CD4-positive, alpha-beta T cell (primary cell): ENCODE data around the gene KLHL30. TPM values are rescaled to one million over a fixed set of nuclear protein-coding genes. Genes with fewer than 3 reads are reported as not detected.

Source experiments
- ATAC-seq: fragments of 200-7000 bp; cut with Tn5 transposase; one replicate; pipeline ENCODE4 v1.10.0; 2022; ENCODE audit warnings: mild to moderate bottlenecking; ENCODE audit not compliant: poor library complexity
- CTCF ChIA-PET: fragments of 350-600 bp; sonication (Branson Sonifier 250); formaldehyde crosslinking; loops from one replicate; lab custom pipeline; 2021; ENCODE audit warnings: antibody characterized with exemption, inconsistent platforms; lab: Charles Lee
- POLR2A ChIA-PET: fragments of 350-600 bp; sonication (Branson Sonifier 250); formaldehyde crosslinking; loops from one replicate; lab custom pipeline; 2021; ENCODE audit warnings: antibody characterized with exemption, inconsistent platforms; lab: Charles Lee
- DNase-seq, 14 experiments: peaks; one replicate each; pipeline ENCODE4 v3.0.0-alpha.2; 2013 to 2020; ENCODE audit warnings: mixed read lengths in 2 of 14
- H3K27ac ChIP-seq, 2 donors: one replicate each; pipeline versions ENCODE4 v1.5.1 to v1.7.0; 2013; ENCODE audit warnings: low read length in 2 of 2, low read depth in 1 of 2, mild to moderate bottlenecking in 1 of 2
- H3K27me3 ChIP-seq, 2 experiments: 1 replicate in 1 of 2; 2 replicates in 1 of 2; pipeline versions ENCODE4 v1.6.1 to v1.7.0; 2013; ENCODE audit warnings: low read length in 2 of 2, control low read depth in 1 of 2, mild to moderate bottlenecking in 1 of 2, moderate library complexity in 1 of 2; ENCODE audit not compliant: insufficient read depth in 2 of 2, control insufficient read depth in 1 of 2
- H3K36me3 ChIP-seq: one replicate; pipeline ENCODE4 v1.6.1; 2013; ENCODE audit warnings: low read length, control low read depth; ENCODE audit not compliant: insufficient read depth
- H3K4me1 ChIP-seq: one replicate; pipeline ENCODE4 v1.6.1; 2013; ENCODE audit warnings: low read length, control low read depth; ENCODE audit not compliant: insufficient read depth
- H3K4me3 ChIP-seq: one replicate; pipeline ENCODE4 v1.5.1; 2013; ENCODE audit warnings: mild to moderate bottlenecking, low read length, moderate library complexity
- H3K9me3 ChIP-seq, 2 experiments: 1 replicate in 1 of 2; 2 replicates in 1 of 2; pipeline versions ENCODE4 v1.6.1 to v1.7.0; 2013; ENCODE audit warnings: low read length in 2 of 2, mild to moderate bottlenecking in 2 of 2, control low read depth in 1 of 2, moderate library complexity in 1 of 2; ENCODE audit not compliant: control insufficient read depth in 1 of 2, insufficient read depth in 1 of 2
- H3K27ac Mint-ChIP-seq: one replicate; pipeline ENCODE4 v1.8.0; 2020; ENCODE audit warnings: mixed read lengths
- H3K27me3 Mint-ChIP-seq: one replicate; pipeline ENCODE4 v1.8.0; 2021; ENCODE audit warnings: mixed read lengths
- H3K36me3 Mint-ChIP-seq: one replicate; pipeline ENCODE4 v1.8.0; 2021; ENCODE audit warnings: low read depth, mixed read lengths
- H3K4me1 Mint-ChIP-seq: one replicate; pipeline ENCODE4 v1.8.0; 2021; ENCODE audit warnings: low read depth, mixed read lengths
- H3K4me3 Mint-ChIP-seq: one replicate; pipeline ENCODE4 v1.8.0; 2020; ENCODE audit warnings: mild to moderate bottlenecking, mixed read lengths
- H3K9me3 Mint-ChIP-seq: one replicate; pipeline ENCODE4 v1.8.0; 2020; ENCODE audit warnings: mixed read lengths
- intact Hi-C, 2 experiments: fragments of 100-400 bp; cut with DNase I in 1 of 2; cut with micrococcal nuclease in 1 of 2; formaldehyde crosslinking; loops; one replicate each; pipeline versions ENCODE4 v1.15.1 to v1.9.0; 2023 to 2025; cut with DNase I, micrococcal nuclease
- total RNA-seq, 174 experiments: library from RNA in 2 of 174; stranded (reverse) in 2 of 174; gene quantifications; one replicate each; pipeline ENCODE4 v1.2.3 and lab custom pipeline; 2021 to 2026
- TF ChIP-seq, protein P1 (sequence below): fragments of 200-600 bp; IDR thresholded peaks from one replicate; pipeline ENCODE4 v1.8.0; 2022; ENCODE audit warnings: antibody characterized with exemption, mild to moderate bottlenecking

The KLHL30 gene
- total RNA-seq, 2 experiments from 2014 or later: not detected

DNA sequence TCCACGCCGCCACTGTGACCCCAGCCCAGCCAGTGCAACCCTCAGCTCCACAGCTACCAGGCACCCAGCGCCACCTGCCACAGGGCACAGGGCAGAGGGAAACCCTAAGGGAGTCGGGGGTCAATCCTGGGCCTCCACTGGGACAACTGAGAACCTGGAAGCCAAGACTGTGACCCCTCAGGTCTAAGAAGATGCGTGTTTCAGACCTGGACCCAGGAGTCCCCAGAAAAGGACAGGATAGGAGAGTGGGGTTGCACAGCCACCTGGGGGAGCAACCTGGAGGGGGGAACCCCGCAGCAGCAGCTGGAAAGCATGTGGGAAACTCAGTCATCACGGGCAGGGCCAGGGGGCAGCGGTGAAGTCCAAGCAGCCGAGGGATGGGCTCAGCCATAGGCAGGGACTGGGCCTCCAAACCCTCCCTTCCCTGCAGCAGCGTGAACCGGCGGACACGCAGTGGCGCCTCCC, 34.2 kb upstream of the KLHL30 start:
- no peak for DNase-seq
- TF ChIP-seq, protein P1, sequence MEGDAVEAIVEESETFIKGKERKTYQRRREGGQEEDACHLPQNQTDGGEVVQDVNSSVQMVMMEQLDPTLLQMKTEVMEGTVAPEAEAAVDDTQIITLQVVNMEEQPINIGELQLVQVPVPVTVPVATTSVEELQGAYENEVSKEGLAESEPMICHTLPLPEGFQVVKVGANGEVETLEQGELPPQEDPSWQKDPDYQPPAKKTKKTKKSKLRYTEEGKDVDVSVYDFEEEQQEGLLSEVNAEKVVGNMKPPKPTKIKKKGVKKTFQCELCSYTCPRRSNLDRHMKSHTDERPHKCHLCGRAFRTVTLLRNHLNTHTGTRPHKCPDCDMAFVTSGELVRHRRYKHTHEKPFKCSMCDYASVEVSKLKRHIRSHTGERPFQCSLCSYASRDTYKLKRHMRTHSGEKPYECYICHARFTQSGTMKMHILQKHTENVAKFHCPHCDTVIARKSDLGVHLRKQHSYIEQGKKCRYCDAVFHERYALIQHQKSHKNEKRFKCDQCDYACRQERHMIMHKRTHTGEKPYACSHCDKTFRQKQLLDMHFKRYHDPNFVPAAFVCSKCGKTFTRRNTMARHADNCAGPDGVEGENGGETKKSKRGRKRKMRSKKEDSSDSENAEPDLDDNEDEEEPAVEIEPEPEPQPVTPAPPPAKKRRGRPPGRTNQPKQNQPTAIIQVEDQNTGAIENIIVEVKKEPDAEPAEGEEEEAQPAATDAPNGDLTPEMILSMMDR: no peak
- CTCF ChIA-PET: no interaction called here
- H3K4me3 Mint-ChIP-seq: no peak overlapping the region
- no peaks in the 10 kb centered on the region for H3K27me3 Mint-ChIP-seq
- Histone ChIP-seq H3K4me3 (no peak overlapping the region), H3K36me3 (no peaks in the 10 kb centered on the region), H3K27ac (no peak overlapping the region), H3K27me3 (no peaks in the 10 kb centered on the region), H3K9me3 (no peaks in the 10 kb centered on the region), H3K4me1 (peaks cover 5% of the 10 kb centered on the region)
- intact Hi-C loops: no loop called here
- POLR2A ChIA-PET: no interaction called here
- no peak overlapping the region for H3K27ac Mint-ChIP-seq
- no peak for ATAC-seq
- peaks cover 3% of the 10 kb centered on the region for H3K4me1 Mint-ChIP-seq
- no peaks in the 10 kb centered on the region for H3K9me3 Mint-ChIP-seq
- no peaks in the 10 kb centered on the region for H3K36me3 Mint-ChIP-seq

DNA sequence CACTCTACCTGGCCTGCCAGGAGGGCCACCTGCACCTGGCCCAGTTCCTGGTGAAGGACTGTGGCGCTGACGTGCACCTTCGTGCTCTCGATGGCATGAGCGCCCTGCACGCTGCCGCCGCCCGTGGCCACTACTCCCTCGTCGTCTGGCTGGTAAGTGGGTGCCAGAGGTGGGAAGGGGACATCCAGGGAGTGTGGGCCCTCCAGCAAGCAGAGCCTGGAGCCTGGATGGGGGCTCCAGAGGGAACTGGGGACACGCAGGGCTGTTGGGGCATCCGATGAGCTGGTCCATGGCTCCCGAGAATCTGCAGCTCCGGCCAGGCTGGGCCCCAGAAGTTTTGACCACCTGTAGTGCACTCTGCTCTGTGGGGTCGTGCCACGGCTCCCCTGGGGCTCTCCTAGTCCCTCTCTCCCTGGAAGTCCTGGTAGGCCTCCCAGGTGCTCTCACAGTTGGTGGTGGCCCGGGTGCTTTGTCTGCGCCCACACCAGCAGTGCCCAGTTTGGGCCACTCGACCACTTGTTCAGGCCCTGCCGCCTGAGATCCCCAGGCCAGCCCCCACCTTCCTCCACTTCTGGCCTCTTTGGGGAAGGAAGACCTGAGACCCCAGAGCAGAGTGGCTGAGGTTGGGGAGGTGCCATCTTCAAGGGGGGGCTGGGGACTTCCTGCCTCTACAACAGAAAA, 33.6 kb upstream of the KLHL30 start:
- Mint-ChIP-seq H3K4me3 (no peak overlapping the region), H3K36me3 (no peaks in the 10 kb centered on the region), H3K9me3 (no peaks in the 10 kb centered on the region), H3K4me1 (peaks cover 6% of the 10 kb centered on the region), H3K27ac (no peak overlapping the region), H3K27me3 (no peaks in the 10 kb centered on the region)
- ChIA-PET CTCF (no interaction called here), POLR2A (no interaction called here)
- Histone ChIP-seq H3K4me1 (peaks cover 5% of the 10 kb centered on the region), H3K36me3 (no peaks in the 10 kb centered on the region), H3K27me3 (no peaks in the 10 kb centered on the region), H3K27ac (no peak overlapping the region), H3K9me3 (no peaks in the 10 kb centered on the region), H3K4me3 (no peak overlapping the region)
- intact Hi-C loops: no loop called here
- DNase-seq (peak in 2 of 14 experiments; percentile 10 to 30), ATAC-seq (no peak)
- TF ChIP-seq, protein P1: no peak

DNA sequence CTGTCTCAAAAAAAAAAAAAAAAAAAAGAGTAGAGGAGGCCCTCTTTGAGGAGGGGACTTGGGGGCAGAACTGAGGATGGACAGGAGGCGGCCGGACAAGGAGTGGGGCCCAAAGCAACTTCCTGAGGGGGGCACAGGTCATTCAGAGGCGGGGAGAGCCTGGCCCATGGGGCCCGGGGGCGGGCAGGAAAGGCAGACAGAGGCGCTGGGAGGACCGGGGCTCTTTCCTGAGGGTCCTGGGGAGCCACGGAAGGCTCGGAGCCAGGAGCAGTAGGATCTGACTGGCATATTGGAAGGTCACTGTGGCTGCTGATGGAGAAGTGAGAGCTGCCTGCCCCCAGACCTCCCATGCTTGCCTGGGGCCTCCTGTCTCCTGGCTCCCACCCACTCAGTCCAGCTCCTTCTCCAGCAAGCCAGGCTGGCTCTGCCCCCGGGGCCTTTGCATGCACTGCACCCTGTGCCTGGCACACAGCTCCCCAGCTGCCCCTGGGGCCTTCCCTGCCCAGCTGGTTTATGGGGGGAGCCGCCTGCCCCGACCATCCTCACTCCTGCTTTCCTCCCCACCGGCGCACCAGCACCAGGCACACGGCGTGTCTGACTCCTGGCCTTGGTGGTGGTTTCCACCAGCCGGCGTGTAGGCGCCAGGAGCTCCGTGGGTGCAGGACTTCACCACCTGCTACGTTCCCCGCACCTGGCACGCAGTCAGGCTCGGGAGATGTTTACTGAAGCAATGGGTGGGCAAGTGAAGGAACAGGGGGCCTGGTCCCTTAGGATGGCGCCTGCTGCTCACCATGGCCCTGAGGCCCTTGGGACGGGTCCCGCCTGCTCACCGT, 32.7 kb upstream of the KLHL30 start:
- peak in 1 of 14 experiments; percentile 24 for DNase-seq
- no peak for ATAC-seq
- ChIA-PET CTCF (no interaction called here), POLR2A (no interaction called here)
- intact Hi-C loops: no loop called here
- TF ChIP-seq, protein P1: no peak
- Histone ChIP-seq H3K4me3 (no peak overlapping the region), H3K9me3 (no peaks in the 10 kb centered on the region), H3K4me1 (peaks cover 5% of the 10 kb centered on the region), H3K27ac (no peak overlapping the region), H3K36me3 (no peaks in the 10 kb centered on the region), H3K27me3 (no peaks in the 10 kb centered on the region)
- H3K4me1 Mint-ChIP-seq: peaks cover 6% of the 10 kb centered on the region
- no peak overlapping the region for H3K4me3 Mint-ChIP-seq
- H3K27me3 Mint-ChIP-seq: no peaks in the 10 kb centered on the region
- no peaks in the 10 kb centered on the region for H3K36me3 Mint-ChIP-seq
- H3K9me3 Mint-ChIP-seq: no peaks in the 10 kb centered on the region
- H3K27ac Mint-ChIP-seq: no peak overlapping the region
